IMR-90 (cell line): ENCODE results near the gene TMEM81.

Experiments
- CEBPB ChIP-seq: IDR thresholded peaks from 2 replicates; pipeline ENCODE4 v1.6.1; 2012; ENCODE audit warnings: low read depth, low read length, improper control_type of control experiment
- CTCF ChIP-seq: conservative IDR thresholded peaks from 2 replicates; pipeline ENCODE4 v1.5.1; 2012; ENCODE audit warnings: mild to moderate bottlenecking, low read depth, low read length, improper control_type of control experiment
- ELK1 ChIP-seq: fragments of 150-350 bp; IDR thresholded peaks from 2 replicates; pipeline ENCODE4 v1.6.1; 2016; ENCODE audit warnings: low read depth, mild to moderate bottlenecking, low read length, moderate library complexity, borderline replicate concordance
- MAZ ChIP-seq: IDR thresholded peaks from 2 replicates; pipeline ENCODE4 v1.6.1; 2012; ENCODE audit warnings: low read depth, mild to moderate bottlenecking, low read length, improper control_type of control experiment, moderate library complexity, borderline replicate concordance
- MXI1 ChIP-seq: IDR thresholded peaks from 2 replicates; pipeline ENCODE4 v1.6.1; 2012; ENCODE audit warnings: low read depth, mild to moderate bottlenecking, low read length, moderate library complexity, borderline replicate concordance
- NFE2L2 ChIP-seq: fragments of 150-350 bp; IDR thresholded peaks from 2 replicates; pipeline ENCODE4 v1.6.1; 2016; ENCODE audit warnings: low read depth, mild to moderate bottlenecking, low read length
- POLR2A ChIP-seq: IDR thresholded peaks from 2 replicates; pipeline ENCODE4 v1.6.1; 2012; ENCODE audit warnings: mild to moderate bottlenecking, low read depth, low read length
- RCOR1 ChIP-seq: IDR thresholded peaks from 2 replicates; pipeline ENCODE4 v1.6.1; 2012; ENCODE audit warnings: mild to moderate bottlenecking, low read length, improper control_type of control experiment; ENCODE audit not compliant: insufficient replicate concordance
- RFX5 ChIP-seq: IDR thresholded peaks from 2 replicates; pipeline ENCODE4 v1.8.0; 2012; ENCODE audit warnings: low read depth, mild to moderate bottlenecking, low read length, moderate library complexity
- SMC3 ChIP-seq: fragments of 150-350 bp; IDR thresholded peaks from 2 replicates; pipeline ENCODE4 v1.6.1; 2016; ENCODE audit warnings: low read depth, mild to moderate bottlenecking, antibody characterized with exemption, low read length, moderate library complexity

GRCh38 chr1:205122489-205122882, 38.2 kb upstream of the TMEM81 start:
- no peak for TF ChIP-seq CTCF
- TF ChIP-seq ELK1 = no peak
- TF ChIP-seq RFX5 = no peak
- TF ChIP-seq POLR2A = no peak
- no peak for TF ChIP-seq NFE2L2
- TF ChIP-seq SMC3 = no peak
- no peak for TF ChIP-seq MXI1
- TF ChIP-seq MAZ = no peak
- no peak for TF ChIP-seq CEBPB
- TF ChIP-seq RCOR1 = no peak
